ENCODE results near the gene MSX2. TPM values are rescaled to one million over a fixed set of nuclear protein-coding genes. Genes with fewer than 3 reads are reported as not detected.

Gene MSX2
- total and polyA plus RNA-seq, 2 of the 8 experiments (the other 6 are each of a cell fraction or from before 2014, with no cell fraction given): 0.24 to 0.47 TPM

GRCh38 chr5:174736331-174736721 lies 11.9 kb downstream of the MSX2 start:
- peaks cover 1 to 15% of the 10 kb centered on the region in 2 experiments for H4K20me1 ChIP-seq (replicated peaks in 1 of 2; ENCODE audit: control insufficient read depth in 1 of 2, insufficient read depth in 2 of 2, low read length in 2 of 2)
- no peak overlapping the region for H3K23ac ChIP-seq (ENCODE audit: insufficient read length)
- H3K27me3 ChIP-seq (replicated peaks in 1 of 4; ENCODE audit: control insufficient read depth in 3 of 4, extremely low read depth in 1 of 4, insufficient read depth in 3 of 4, low read length in 3 of 4): peaks cover 45 to 68% (median 66%) of the 10 kb centered on the region in 4 experiments
- H2BK5ac ChIP-seq (ENCODE audit: low read depth, low read length): no peak overlapping the region
- H2AK5ac ChIP-seq (ENCODE audit: low read depth, low read length): no peak overlapping the region
- H3K27ac ChIP-seq (ENCODE audit: low read depth, low read length): no peak overlapping the region
- no peak overlapping the region for H2BK120ac ChIP-seq (replicated peaks; ENCODE audit: low read depth, low read length)
- H3K36me3 ChIP-seq (ENCODE audit: control insufficient read depth in 2 of 4, insufficient read depth in 4 of 4, low read length in 3 of 4): peaks cover 0 to 4% (median 0%) of the 10 kb centered on the region in 4 experiments; a peak in 1 of 8 replicates
- no peak overlapping the region for H4K8ac ChIP-seq (ENCODE audit: extremely low read depth, insufficient read depth, low read length)
- H3K4me1 ChIP-seq (replicated peaks in 1 of 4; ENCODE audit: control insufficient read depth in 3 of 4, insufficient read depth in 4 of 4, low read length in 3 of 4): peaks cover 0 to 38% (median 14%) of the 10 kb centered on the region in 4 experiments; a peak in 6 of 7 replicates
- H3K79me2 ChIP-seq (ENCODE audit: control insufficient read depth in 1 of 2, insufficient read depth in 2 of 2, low read length in 2 of 2): no peaks in the 10 kb centered on the region
- H3K23me2 ChIP-seq (ENCODE audit: low read depth, low read length): peaks cover 5% of the 10 kb centered on the region; the same call in 1 of the 2 replicates
- H3K4me3 ChIP-seq (ENCODE audit: extremely low read depth in 1 of 4, insufficient read depth in 2 of 4, low read depth in 3 of 4, low read length in 4 of 4): peak overlapping the region in 3 of 4 experiments; percentile 38 to 67 (median 48); a peak in 3 of 8 replicates
- ChIA-PET CTCF (ENCODE audit: partially characterized antibody) (interaction anchor here (0.5 to 3.6 kb wide), 20 partner anchors 9 to 421 kb away, joined by 3 to 37 read pairs (median 3); no protein-coding TSS in a partner anchor), POLR2A (ENCODE audit: partially characterized antibody) (interaction anchor here (1.2 to 1.3 kb wide), 2 partner anchors 8 to 14 kb away, joined by 3 read pairs; no protein-coding TSS in a partner anchor)
- WGBS, 2 experiments (ENCODE audit: extremely low coverage in 1 of 2, insufficient coverage in 1 of 2, insufficient read length in 1 of 2, insufficient replicate concordance in 2 of 2, low coverage in 1 of 2, low lambda C conversion rate in 2 of 2, missing lambda C conversion rate in 1 of 2): 25% methylated on average over 4 of the region's 4 CpGs; no CpG with 5 or more reads in 1 of the 2 experiments
- H3K4me2 ChIP-seq (ENCODE audit: insufficient read depth in 1 of 2, low read depth in 2 of 2, low read length in 2 of 2): peak overlapping the region; percentile 88 to 98
- H3K9me3 ChIP-seq (ENCODE audit: insufficient read depth in 2 of 2, low read depth in 1 of 2, low read length in 1 of 2): no peaks in the 10 kb centered on the region
- no peak overlapping the region for H3K14ac ChIP-seq (ENCODE audit: insufficient read length)
- no peak for TF ChIP-seq SUZ12 (IDR thresholded peaks at IDR 0.05; ENCODE audit: low read length)
- TF ChIP-seq KDM4A (IDR thresholded peaks at IDR 0.05; ENCODE audit: low read depth, low read length, severe bottlenecking): no peak
- TF ChIP-seq CBX5 (IDR thresholded peaks at IDR 0.05; ENCODE audit: low read depth, low read length): no peak
- no peak for TF ChIP-seq TAF7 (optimal IDR thresholded peaks at IDR 0.05; ENCODE audit: borderline replicate concordance, low read depth, low read length)
- TF ChIP-seq SP4 (IDR thresholded peaks at IDR 0.05; ENCODE audit: low read length): no peak
- TF ChIP-seq SAP30 (IDR thresholded peaks at IDR 0.05; ENCODE audit: insufficient read depth, insufficient replicate concordance, low read length): no peak
- no peak for TF ChIP-seq POU5F1 (IDR thresholded peaks at IDR 0.05; ENCODE audit: low read depth, low read length)
- TF ChIP-seq RFX5 (IDR thresholded peaks at IDR 0.05; ENCODE audit: borderline replicate concordance, low read depth, low read length): no peak
- TF ChIP-seq GTF2F1 (IDR thresholded peaks at IDR 0.05; ENCODE audit: borderline replicate concordance, low read depth, low read length): no peak
- no peak for TF ChIP-seq CHD2 (IDR thresholded peaks at IDR 0.05; ENCODE audit: low read length)
- H4K91ac ChIP-seq (replicated peaks; ENCODE audit: insufficient read length, low read length): no peak overlapping the region
- no peak overlapping the region for H3K18ac ChIP-seq (ENCODE audit: extremely low read depth, low read length)
- H2BK15ac ChIP-seq (ENCODE audit: low read length): 0 out of 2 replicates have a peak overlapping the region, but pooled peaks have one; percentile 18
- 0 out of 2 replicates have a peak overlapping the region, but pooled peaks have one; percentile 40 for H2BK20ac ChIP-seq (ENCODE audit: low read length)
- H3K4ac ChIP-seq (replicated peaks; ENCODE audit: insufficient read length, low read depth, low read length): no peak overlapping the region
- H3K9ac ChIP-seq (replicated peaks in 1 of 4; ENCODE audit: extremely low read depth in 1 of 4, low read depth in 3 of 4, low read length in 3 of 4): no peak overlapping the region
- no peaks in the 10 kb centered on the region for H3K79me1 ChIP-seq (ENCODE audit: low read depth, low read length)
- H3K56ac ChIP-seq (replicated peaks; ENCODE audit: insufficient read length, low read depth, low read length): no peak overlapping the region
- DNase-seq (ENCODE audit: low read depth in 1 of 2, low spot score in 2 of 2): no peak
- H2AFZ ChIP-seq (ENCODE audit: low read length): no peak overlapping the region
- FAIRE-seq: no peak
- 0 out of 2 replicates have a peak overlapping the region, but pooled peaks have one; percentile 42 for H2BK12ac ChIP-seq (ENCODE audit: low read depth, low read length)
- H4K5ac ChIP-seq (ENCODE audit: insufficient read length, low read depth, low read length): no peak overlapping the region
